Mesothelial cell of epicardium (in vitro differentiated cells): ENCODE data around the gene EME1. TPM values are rescaled to one million over a fixed set of nuclear protein-coding genes. Genes with fewer than 3 reads are reported as not detected.

Source experiments
- DNase-seq, 2 experiments: peaks; one replicate each; pipeline ENCODE4 v3.0.0; 2021; ENCODE audit warnings: low spot score in 2 of 2; ENCODE audit not compliant: unreplicated experiment in 2 of 2
- H3K27ac Mint-ChIP-seq: 2 replicates; pipeline ENCODE4 v1.8.0; 2021; ENCODE audit warnings: mixed read lengths
- H3K27me3 Mint-ChIP-seq: 2 replicates; pipeline ENCODE4 v1.8.0; 2021; ENCODE audit warnings: low read depth, mixed read lengths
- H3K36me3 Mint-ChIP-seq: 2 replicates; pipeline ENCODE4 v1.8.0; 2021; ENCODE audit warnings: mixed read lengths
- H3K4me1 Mint-ChIP-seq: 2 replicates; pipeline ENCODE4 v1.8.0; 2021; ENCODE audit warnings: mixed read lengths
- H3K4me3 Mint-ChIP-seq: 2 replicates; pipeline ENCODE4 v1.8.0; 2021; ENCODE audit warnings: mild to moderate bottlenecking, moderate library complexity, mixed read lengths
- H3K9me3 Mint-ChIP-seq: 2 replicates; pipeline ENCODE4 v1.8.0; 2021; ENCODE audit warnings: mixed read lengths
- total RNA-seq: library from RNA; stranded (reverse); gene quantifications from 3 replicates; pipeline ENCODE4 v1.2.1, GENCODE V29; 2021
- TF ChIP-seq, protein P1 (sequence below): fragments of 200-600 bp; sonication (generic); IDR thresholded peaks from one replicate; pipeline ENCODE4 v1.5.0; 2021; ENCODE audit warnings: antibody characterized with exemption; ENCODE audit not compliant: unreplicated experiment

EME1 gene
- total RNA-seq, 1 donor from 2014 or later, result 11.6 TPM

GRCh38 chr17:50370052-50370451, 3.0 kb upstream of the EME1 start:
- Mint-ChIP-seq H3K4me1 (peaks cover 21% of the 10 kb centered on the region), H3K36me3 (peaks cover 20% of the 10 kb centered on the region), H3K4me3 (peak overlapping the region; percentile 50), H3K27me3 (no peaks in the 10 kb centered on the region), H3K27ac (no peak overlapping the region), H3K9me3 (no peaks in the 10 kb centered on the region)
- no peak for DNase-seq
- TF ChIP-seq, protein P1, sequence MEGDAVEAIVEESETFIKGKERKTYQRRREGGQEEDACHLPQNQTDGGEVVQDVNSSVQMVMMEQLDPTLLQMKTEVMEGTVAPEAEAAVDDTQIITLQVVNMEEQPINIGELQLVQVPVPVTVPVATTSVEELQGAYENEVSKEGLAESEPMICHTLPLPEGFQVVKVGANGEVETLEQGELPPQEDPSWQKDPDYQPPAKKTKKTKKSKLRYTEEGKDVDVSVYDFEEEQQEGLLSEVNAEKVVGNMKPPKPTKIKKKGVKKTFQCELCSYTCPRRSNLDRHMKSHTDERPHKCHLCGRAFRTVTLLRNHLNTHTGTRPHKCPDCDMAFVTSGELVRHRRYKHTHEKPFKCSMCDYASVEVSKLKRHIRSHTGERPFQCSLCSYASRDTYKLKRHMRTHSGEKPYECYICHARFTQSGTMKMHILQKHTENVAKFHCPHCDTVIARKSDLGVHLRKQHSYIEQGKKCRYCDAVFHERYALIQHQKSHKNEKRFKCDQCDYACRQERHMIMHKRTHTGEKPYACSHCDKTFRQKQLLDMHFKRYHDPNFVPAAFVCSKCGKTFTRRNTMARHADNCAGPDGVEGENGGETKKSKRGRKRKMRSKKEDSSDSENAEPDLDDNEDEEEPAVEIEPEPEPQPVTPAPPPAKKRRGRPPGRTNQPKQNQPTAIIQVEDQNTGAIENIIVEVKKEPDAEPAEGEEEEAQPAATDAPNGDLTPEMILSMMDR, result no peak

DNA sequence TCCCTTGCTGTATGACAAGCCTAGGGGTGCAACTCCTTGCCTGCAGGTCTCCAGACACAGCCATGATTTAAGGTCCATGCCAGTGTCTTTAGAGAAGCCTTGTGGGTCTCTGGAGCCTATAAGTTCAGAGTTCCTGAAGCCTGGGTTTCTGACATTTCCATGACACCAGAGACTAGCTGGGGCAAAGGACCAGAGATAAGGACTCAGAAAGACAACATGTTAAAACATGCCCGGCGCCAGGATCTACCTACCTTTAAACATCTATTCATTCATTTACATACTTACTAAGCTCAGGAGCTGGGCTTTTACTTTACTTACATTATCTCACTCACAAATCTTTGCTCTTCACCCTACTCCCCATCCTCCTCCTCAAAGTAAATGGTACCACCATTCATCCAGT, 1.5 kb upstream of the EME1 start:
- Mint-ChIP-seq H3K36me3 (peaks cover 20% of the 10 kb centered on the region), H3K27me3 (no peaks in the 10 kb centered on the region), H3K27ac (peak overlapping the region; percentile 60), H3K4me3 (peak overlapping the region; percentile 99), H3K9me3 (no peaks in the 10 kb centered on the region), H3K4me1 (peaks cover 20% of the 10 kb centered on the region)
- no peak for DNase-seq
- TF ChIP-seq, protein P1, result no peak

- H3K9me3 Mint-ChIP-seq, result no peaks in the 10 kb centered on the region
- H3K4me1 Mint-ChIP-seq, result peaks cover 20% of the 10 kb centered on the region
- DNase-seq, result no peak
- H3K36me3 Mint-ChIP-seq, result peaks cover 20% of the 10 kb centered on the region
- H3K4me3 Mint-ChIP-seq, result peak overlapping the region; percentile 99
- no peaks in the 10 kb centered on the region for H3K27me3 Mint-ChIP-seq
- H3K27ac Mint-ChIP-seq, result peak overlapping the region; percentile 99
- TF ChIP-seq, protein P1, result no peak
These were observed 739 bp upstream of the EME1 start for GRCh38 chr17:50372222-50372757.

DNA sequence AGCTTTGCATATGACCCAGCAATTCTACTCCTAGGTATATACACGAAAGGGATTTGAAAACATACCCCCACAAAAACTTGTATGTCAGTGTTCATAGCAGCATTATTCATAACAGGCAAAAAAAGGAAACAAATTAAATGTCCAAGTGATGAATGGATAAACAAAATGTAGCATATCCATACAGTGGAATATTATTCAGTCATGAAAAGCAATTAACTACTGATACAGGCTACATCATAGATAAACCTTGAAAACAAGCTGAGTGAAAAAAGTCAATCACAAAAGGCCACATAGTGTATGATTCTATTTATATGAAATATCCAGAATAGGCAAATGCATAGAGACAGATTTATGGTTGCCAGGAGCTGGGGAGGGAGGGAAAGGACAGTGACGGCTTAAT, 676 bp downstream of the EME1 start:
- Mint-ChIP-seq H3K27me3 (no peaks in the 10 kb centered on the region), H3K36me3 (peaks cover 8% of the 10 kb centered on the region), H3K27ac (no peak overlapping the region), H3K4me3 (peak overlapping the region; percentile 99), H3K4me1 (peaks cover 20% of the 10 kb centered on the region), H3K9me3 (no peaks in the 10 kb centered on the region)
- DNase-seq, result no peak
- TF ChIP-seq, protein P1, result no peak

DNA sequence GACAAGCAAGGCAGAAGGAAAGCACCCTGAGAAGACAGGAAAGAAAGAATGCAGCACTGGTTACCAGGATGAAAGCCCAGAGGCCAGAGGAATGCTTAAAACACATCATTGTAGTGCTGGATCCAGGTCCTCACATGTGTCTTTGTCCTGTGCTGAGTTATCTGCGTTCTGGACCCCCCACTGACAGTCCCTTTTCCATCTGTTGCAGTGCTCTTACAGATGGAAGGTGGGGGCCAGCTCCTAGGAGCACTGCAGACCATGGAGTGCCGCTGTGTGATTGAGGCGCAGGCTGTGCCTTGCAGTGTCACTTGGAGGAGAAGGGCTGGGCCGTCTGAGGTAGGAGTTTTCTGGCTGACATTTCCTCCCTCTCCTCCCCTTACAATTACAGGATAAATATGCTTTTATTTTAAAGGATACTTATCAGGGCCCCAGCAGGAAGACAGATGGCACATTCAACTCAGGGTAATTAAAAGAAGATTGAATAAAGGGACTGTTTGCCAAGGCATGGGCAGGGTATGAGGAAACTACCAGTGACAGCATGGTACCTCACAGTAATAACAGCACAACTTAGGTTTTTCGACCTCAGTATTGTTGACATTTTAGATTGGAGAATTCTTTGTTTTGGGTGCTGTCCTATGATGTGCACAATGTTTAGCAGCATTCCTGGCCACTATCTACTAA, 3.0 kb downstream of the EME1 start:
- Mint-ChIP-seq H3K4me1 (peaks cover 20% of the 10 kb centered on the region), H3K36me3 (peaks cover 3% of the 10 kb centered on the region), H3K4me3 (no peak overlapping the region), H3K27ac (no peak overlapping the region), H3K9me3 (no peaks in the 10 kb centered on the region), H3K27me3 (no peaks in the 10 kb centered on the region)
- TF ChIP-seq, protein P1, result no peak
- no peak for DNase-seq
